Common myeloid progenitor, CD34-positive (primary cell): Measurements from ENCODE around the gene MOCOS.

Source experiments
- CTCF ChIA-PET: fragments of 350-600 bp; sonication (Branson Sonifier 250); formaldehyde crosslinking; loops from one replicate; lab custom pipeline; 2021; ENCODE audit warnings: antibody characterized with exemption; lab: Charles Lee
- POLR2A ChIA-PET: fragments of 350-600 bp; sonication (Branson Sonifier 250); formaldehyde crosslinking; loops from one replicate; lab custom pipeline; 2021; ENCODE audit warnings: antibody characterized with exemption; lab: Charles Lee
- DNase-seq, 3 donors: peaks; one replicate each; pipeline versions ENCODE4 v3.0.0 to v3.0.0-alpha.2; 2013
- H3K27ac ChIP-seq, 2 experiments: 1 replicate in 1 of 2; 2 replicates in 1 of 2; pipeline ENCODE4 v1.7.0; 2013; ENCODE audit warnings: inconsistent platforms in 2 of 2, low read length in 2 of 2, mild to moderate bottlenecking in 2 of 2, low read depth in 1 of 2, moderate library complexity in 1 of 2; ENCODE audit not compliant: severe bottlenecking in 2 of 2, insufficient read depth in 1 of 2, poor library complexity in 1 of 2
- H3K27me3 ChIP-seq, 5 experiments: replicated peaks in 2 of 5; 1 replicate in 3 of 5; 2 replicates in 2 of 5; pipeline versions ENCODE4 v1.6.1 to v1.7.0; 2013; ENCODE audit warnings: low read length in 4 of 5, mild to moderate bottlenecking in 2 of 5, moderate library complexity in 2 of 5, inconsistent platforms in 1 of 5; ENCODE audit not compliant: insufficient read depth in 5 of 5, control insufficient read depth in 4 of 5
- H3K36me3 ChIP-seq, 4 experiments: 1 replicate in 2 of 4; 2 replicates in 2 of 4; pipeline versions ENCODE4 v1.6.1 to v1.7.0; 2013; ENCODE audit warnings: low read length in 3 of 4, control low read depth in 1 of 4, mild to moderate bottlenecking in 1 of 4; ENCODE audit not compliant: control insufficient read depth in 4 of 4, insufficient read depth in 4 of 4
- H3K4me1 ChIP-seq, 4 experiments: 1 replicate in 3 of 4; 2 replicates in 1 of 4; pipeline versions ENCODE4 v1.6.1 to v1.7.1; 2013; ENCODE audit warnings: low read length in 3 of 4, mild to moderate bottlenecking in 3 of 4, control low read depth in 1 of 4, inconsistent platforms in 1 of 4, moderate library complexity in 1 of 4; ENCODE audit not compliant: control insufficient read depth in 4 of 4, insufficient read depth in 4 of 4; ENCODE audit errors: control extremely low read depth in 1 of 4
- H3K4me3 ChIP-seq, 7 experiments: 1 replicate in 4 of 7; 2 replicates in 3 of 7; pipeline versions ENCODE4 v1.5.1 to v1.7.0; 2013; ENCODE audit warnings: mild to moderate bottlenecking in 7 of 7, low read length in 6 of 7, moderate library complexity in 6 of 7, inconsistent platforms in 2 of 7, low read depth in 2 of 7, control low read depth in 1 of 7; ENCODE audit not compliant: insufficient read depth in 4 of 7, control insufficient read depth in 1 of 7; ENCODE audit errors: extremely low read depth in 1 of 7
- H3K9me3 ChIP-seq, 5 experiments: 1 replicate in 4 of 5; 2 replicates in 1 of 5; pipeline versions ENCODE4 v1.6.1 to v1.7.1; 2013; ENCODE audit warnings: low read length in 4 of 5, mild to moderate bottlenecking in 2 of 5, inconsistent platforms in 1 of 5, low read depth in 1 of 5, moderate library complexity in 1 of 5; ENCODE audit not compliant: control insufficient read depth in 4 of 5, insufficient read depth in 2 of 5; ENCODE audit errors: control extremely low read depth in 1 of 5
- WGBS: methylation state at CpG from one replicate; pipeline ENCODE4 v1.1.5; 2013; ENCODE audit not compliant: insufficient coverage; 5-methylcytosine and 5-hydroxymethylcytosine counted together

Gene MOCOS

DNA sequence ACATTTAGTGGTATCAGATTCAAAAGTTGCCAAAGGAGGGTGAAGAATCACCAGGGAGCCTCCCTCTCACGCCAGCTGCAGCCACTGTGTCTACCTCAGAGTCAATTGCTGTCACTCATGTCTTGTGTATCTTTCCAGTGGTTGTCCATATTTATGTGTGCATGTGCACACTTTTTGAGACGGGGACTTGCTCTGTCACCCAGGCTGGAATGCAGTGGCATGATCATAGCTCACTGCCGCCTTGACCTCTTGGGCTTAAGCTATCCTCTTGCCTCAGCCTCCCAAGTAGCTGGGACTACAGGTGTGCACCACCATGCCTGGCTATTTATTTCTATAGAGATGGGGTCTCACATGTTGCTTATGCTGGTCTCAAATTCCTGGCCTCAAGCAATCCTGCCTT lies 4.0 kb downstream of the MOCOS start:
- Histone ChIP-seq H3K4me1 (peaks cover 0 to 22% (median 17%) of the 10 kb centered on the region in 4 experiments), H3K36me3 (no peaks in the 10 kb centered on the region), H3K4me3 (no peak overlapping the region), H3K27me3 (peaks cover 0 to 28% (median 11%) of the 10 kb centered on the region in 5 experiments), H3K27ac (no peak overlapping the region), H3K9me3 (no peaks in the 10 kb centered on the region)
- WGBS, result 96% methylated on average over 3 of the region's 3 CpGs
- DNase-seq, result no peak
- CTCF ChIA-PET, result no interaction called here
- POLR2A ChIA-PET, result no interaction called here

- H3K27ac ChIP-seq, result no peak overlapping the region
- H3K4me1 ChIP-seq, result peaks cover 0 to 17% (median 13%) of the 10 kb centered on the region in 4 experiments
- DNase-seq, result no peak
- H3K4me3 ChIP-seq, result no peak overlapping the region
- no peaks in the 10 kb centered on the region for H3K36me3 ChIP-seq
- CTCF ChIA-PET, result no interaction called here
- H3K27me3 ChIP-seq, result peaks cover 0 to 25% (median 10%) of the 10 kb centered on the region in 5 experiments
- WGBS, result no CpG with 5 or more reads among the region's 1 CpG
- POLR2A ChIA-PET, result no interaction called here
- H3K9me3 ChIP-seq, result no peaks in the 10 kb centered on the region
These were observed 4.4 kb downstream of the MOCOS start for GRCh38 chr18:36191711-36192110.

DNA sequence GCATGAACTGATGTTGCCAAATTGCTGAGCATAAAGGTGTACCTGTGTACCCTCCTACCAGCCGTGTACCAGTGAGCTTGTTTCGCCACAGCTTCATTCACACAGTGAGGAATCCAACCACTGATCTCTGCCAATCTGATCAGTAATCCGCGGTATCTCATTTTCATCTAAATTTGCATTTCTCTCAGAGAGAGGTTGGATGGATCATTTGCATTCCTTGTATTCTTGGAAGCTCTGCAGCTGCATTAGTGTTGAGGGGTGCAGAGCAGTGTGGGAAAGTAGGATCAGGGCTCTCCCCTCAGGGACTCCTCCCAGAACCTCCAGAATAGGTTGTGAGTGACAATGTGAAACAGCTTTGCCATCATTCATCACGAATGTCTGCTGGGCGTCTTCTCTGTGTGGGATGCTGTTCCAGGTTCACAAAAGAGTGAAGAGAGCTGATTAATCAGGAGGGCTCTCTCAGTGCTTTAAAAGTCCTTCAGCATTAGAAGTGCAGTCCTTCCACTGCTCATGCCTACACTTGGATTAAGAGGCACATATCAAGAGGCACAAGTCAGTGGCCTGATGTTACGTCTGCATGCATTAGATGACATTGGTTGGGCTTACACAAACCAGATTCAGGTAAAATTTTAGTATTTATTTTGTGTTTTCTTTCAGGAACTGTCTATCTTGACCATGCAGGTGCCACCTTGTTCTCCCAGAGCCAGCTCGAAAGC lies 7.5 kb downstream of the MOCOS start:
- no peak for DNase-seq
- no peaks in the 10 kb centered on the region for H3K36me3 ChIP-seq
- H3K27me3 ChIP-seq, result peaks cover 0 to 2% (median 0%) of the 10 kb centered on the region in 5 experiments
- H3K27ac ChIP-seq, result no peak overlapping the region
- POLR2A ChIA-PET, result no interaction called here
- CTCF ChIA-PET, result no interaction called here
- WGBS, result 81% methylated on average over 6 of the region's 8 CpGs
- no peaks in the 10 kb centered on the region for H3K4me1 ChIP-seq
- H3K4me3 ChIP-seq, result no peak overlapping the region
- no peaks in the 10 kb centered on the region for H3K9me3 ChIP-seq

DNA sequence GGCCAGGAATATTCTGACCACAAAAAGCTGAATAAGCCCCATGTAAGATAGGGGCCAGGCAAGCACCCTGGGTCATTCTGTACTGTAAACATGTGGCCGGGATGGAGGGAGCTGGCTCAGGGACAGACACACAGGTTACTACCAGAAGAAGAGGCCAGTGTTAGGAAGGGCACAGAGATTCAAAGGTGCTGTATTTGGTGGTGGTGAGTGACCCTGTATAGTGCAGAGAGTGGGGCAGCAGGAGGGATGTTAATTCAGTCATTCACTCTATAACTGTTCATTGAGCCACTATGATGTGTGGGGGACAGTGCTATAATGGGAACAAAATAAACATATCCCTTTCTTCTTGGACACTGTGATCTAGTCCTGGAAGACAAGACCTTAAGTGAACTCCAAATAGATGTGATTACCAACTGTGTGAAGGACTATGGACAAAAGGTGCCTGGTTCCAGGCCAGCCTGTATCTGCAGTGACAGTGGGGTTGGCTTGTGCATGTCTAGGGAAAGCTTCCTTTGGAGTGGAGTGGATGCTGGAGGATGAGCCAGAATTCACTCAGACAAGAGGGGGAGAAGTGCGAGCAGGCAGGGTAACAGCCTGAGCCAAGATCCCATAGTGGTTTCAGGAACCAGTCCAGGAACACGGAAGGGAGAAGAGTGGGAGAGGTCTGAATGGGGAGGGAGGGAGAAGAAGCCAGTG lies 8.3 kb downstream of the MOCOS start:
- Histone ChIP-seq H3K4me1 (no peaks in the 10 kb centered on the region), H3K9me3 (no peaks in the 10 kb centered on the region), H3K27ac (no peak overlapping the region), H3K36me3 (no peaks in the 10 kb centered on the region), H3K27me3 (peaks cover 0 to 2% (median 0%) of the 10 kb centered on the region in 5 experiments), H3K4me3 (no peak overlapping the region)
- ChIA-PET POLR2A (no interaction called here), CTCF (no interaction called here)
- no peak for DNase-seq
- 100% methylated on average over 3 of the region's 3 CpGs for WGBS

- POLR2A ChIA-PET, result no interaction called here
- peaks cover 0 to 2% (median 0%) of the 10 kb centered on the region in 5 experiments for H3K27me3 ChIP-seq
- DNase-seq, result no peak
- H3K4me3 ChIP-seq, result no peak overlapping the region
- no peak overlapping the region for H3K27ac ChIP-seq
- no peaks in the 10 kb centered on the region for H3K36me3 ChIP-seq
- CTCF ChIA-PET, result no interaction called here
- WGBS, result 100% methylated on average over 3 of the region's 6 CpGs
- no peaks in the 10 kb centered on the region for H3K4me1 ChIP-seq
- H3K9me3 ChIP-seq, result no peaks in the 10 kb centered on the region
These were observed 9.1 kb downstream of the MOCOS start for GRCh38 chr18:36196238-36196995.

DNA sequence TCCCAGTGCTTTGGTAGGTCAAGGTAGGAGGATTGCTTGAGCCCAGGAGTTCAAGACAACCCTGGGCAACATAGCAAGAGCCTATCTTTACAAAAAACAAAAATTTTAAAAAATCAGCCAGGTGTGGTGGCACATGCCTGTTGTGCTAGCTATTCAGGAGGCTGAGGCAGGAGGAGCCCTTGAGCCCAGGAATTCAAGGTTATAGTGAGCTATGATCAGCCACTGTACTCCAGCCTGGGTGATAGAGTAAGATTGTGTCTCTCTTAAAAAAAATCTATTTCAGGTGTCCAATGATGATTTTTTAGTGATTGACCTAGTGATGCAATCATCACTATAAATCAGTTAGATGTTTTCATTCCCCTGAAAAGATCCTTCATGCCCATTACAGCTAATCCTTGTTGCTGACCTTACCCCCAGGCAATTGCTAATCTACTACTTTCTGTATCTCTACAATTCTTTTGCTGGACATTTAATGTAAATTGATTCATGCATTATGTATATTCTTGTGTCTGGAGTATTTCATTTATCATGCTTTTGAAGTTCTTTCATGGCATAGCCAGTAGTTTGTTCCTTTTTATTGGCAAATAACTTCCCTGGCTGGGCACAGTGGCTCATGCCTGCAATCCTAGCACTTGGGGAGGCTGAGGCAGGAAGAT lies 10.3 kb downstream of the MOCOS start:
- POLR2A ChIA-PET, result no interaction called here

More for the DNA sequence above, 10.3 kb downstream of the MOCOS start:
- Histone ChIP-seq H3K9me3 (no peaks in the 10 kb centered on the region), H3K4me3 (no peak overlapping the region), H3K27me3 (peaks cover 0 to 2% (median 0%) of the 10 kb centered on the region in 5 experiments), H3K27ac (no peak overlapping the region), H3K4me1 (no peaks in the 10 kb centered on the region), H3K36me3 (no peaks in the 10 kb centered on the region)
- CTCF ChIA-PET, result no interaction called here
- DNase-seq, result no peak
